WI38 (cell line): ENCODE data around the gene HELT.

Experiments used
- H3K4me3 ChIP-seq: 2 replicates; pipeline ENCODE4 v1.5.1; 2011; ENCODE audit warnings: low read depth, mild to moderate bottlenecking, control low read depth, low read length
- CTCF ChIP-seq: IDR thresholded peaks from 2 replicates; pipeline ENCODE4 v1.5.1; 2012; ENCODE audit warnings: low read depth, mild to moderate bottlenecking, control low read depth, low read length

The HELT gene

GRCh38 chr4:185028625-185029024, 10.3 kb downstream of the HELT start:
- no peak overlapping the region for H3K4me3 ChIP-seq
- no peak for TF ChIP-seq CTCF

- TF ChIP-seq CTCF = no peak
- H3K4me3 ChIP-seq = no peak overlapping the region
Measured at GRCh38 chr4:185031611-185032010, 13.3 kb downstream of the HELT start.

GRCh38 chr4:185033072-185033471, 14.8 kb downstream of the HELT start:
- no peak overlapping the region for H3K4me3 ChIP-seq
- TF ChIP-seq CTCF = no peak

GRCh38 chr4:185033950-185034349, 15.7 kb downstream of the HELT start:
- no peak overlapping the region for H3K4me3 ChIP-seq
- TF ChIP-seq CTCF = no peak

GRCh38 chr4:185035284-185035683, 17.0 kb downstream of the HELT start:
- H3K4me3 ChIP-seq = no peak overlapping the region
- TF ChIP-seq CTCF = no peak

GRCh38 chr4:185036019-185036418, 17.7 kb downstream of the HELT start:
- no peak for TF ChIP-seq CTCF

GRCh38 chr4:185036842-185037241, 18.6 kb downstream of the HELT start:
- TF ChIP-seq CTCF = no peak
- no peak overlapping the region for H3K4me3 ChIP-seq

More at GRCh38 chr4:185036019-185036418, 17.7 kb downstream of the HELT start:
- H3K4me3 ChIP-seq = no peak overlapping the region
